Activated T-cell treated with anti-CD3 and anti-CD28 coated beads, Interleukin-2, amount 50 U/mL, for 48 hours (primary cell): ENCODE measurements around the gene DNAJC24.

Source experiments
- DNase-seq, 2 experiments: peaks; one replicate each; pipeline ENCODE4 v3.0.0-alpha.2; 2020

DNAJC24 gene

DNA sequence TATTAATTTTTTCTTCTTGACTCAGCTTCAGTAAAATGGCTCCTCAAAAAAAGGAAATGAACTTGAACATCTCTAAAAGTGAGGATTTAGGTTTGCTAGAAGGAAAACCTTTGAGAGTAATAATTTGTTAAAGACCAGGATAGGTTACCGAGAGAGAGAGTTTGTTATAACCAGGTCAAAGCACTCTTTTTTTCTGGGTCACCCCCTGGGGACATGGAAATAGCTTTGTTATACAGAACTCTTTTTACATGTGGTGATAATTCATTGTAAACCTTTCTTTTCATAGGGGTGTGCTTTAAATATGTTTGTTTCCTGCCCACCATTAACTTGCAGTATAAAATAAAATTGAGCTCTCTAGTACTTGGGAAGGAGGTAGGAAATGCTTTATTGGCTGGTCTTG lies 47.7 kb downstream of the DNAJC24 start:
- no peak for DNase-seq

GRCh38 chr11:31417816-31418215 lies 48.2 kb downstream of the DNAJC24 start:
- no peak for DNase-seq

DNA sequence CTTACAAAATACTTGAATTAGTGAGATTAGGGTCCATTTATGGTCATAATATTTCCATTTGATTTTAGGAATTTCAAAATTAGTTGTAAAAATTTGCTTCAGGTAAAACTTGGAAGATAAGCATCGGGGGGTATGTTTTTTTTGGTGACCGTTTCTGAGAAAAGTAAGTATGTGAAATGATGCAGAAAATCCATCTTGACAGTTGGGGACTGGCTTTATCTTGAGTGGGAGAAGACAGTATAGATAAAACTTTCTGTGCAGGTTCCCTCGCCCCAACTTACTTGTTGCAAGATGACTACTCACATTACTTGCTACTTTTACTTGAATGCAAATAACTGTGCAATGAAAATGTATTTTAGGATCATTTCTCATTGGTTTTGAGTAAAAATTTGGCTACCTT lies 49.5 kb downstream of the DNAJC24 start:
- DNase-seq, result no peak

- no peak for DNase-seq
Observed at GRCh38 chr11:31419669-31420068, 50.0 kb downstream of the DNAJC24 start.

GRCh38 chr11:31421820-31422219 lies 52.2 kb downstream of the DNAJC24 start:
- no peak for DNase-seq

- no peak for DNase-seq
Observed at GRCh38 chr11:31422703-31423102, 53.0 kb downstream of the DNAJC24 start.

DNA sequence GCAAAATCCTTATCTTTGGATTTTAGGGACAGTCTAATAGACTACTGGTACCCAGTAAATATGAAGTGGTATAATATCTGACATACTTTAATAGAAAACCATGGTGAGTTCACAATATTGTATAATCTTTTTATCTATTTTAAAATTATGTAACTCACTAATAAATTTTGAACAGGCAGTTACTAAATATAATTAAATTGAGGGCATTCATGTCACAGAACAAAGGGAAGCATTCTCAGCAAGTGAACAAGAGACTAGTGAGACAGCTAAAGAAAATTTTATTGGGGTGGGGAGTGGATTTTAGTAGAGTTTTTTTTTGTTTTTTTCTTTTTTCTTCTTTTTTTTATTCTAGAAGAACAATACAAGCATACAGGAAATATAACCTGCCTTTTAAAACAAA lies 55.0 kb downstream of the DNAJC24 start:
- no peak for DNase-seq

- DNase-seq, result no peak
Observed at GRCh38 chr11:31433851-31434250, 64.2 kb downstream of the DNAJC24 start.

GRCh38 chr11:31437742-31438435 lies 68.2 kb downstream of the DNAJC24 start:
- no peak for DNase-seq

DNA sequence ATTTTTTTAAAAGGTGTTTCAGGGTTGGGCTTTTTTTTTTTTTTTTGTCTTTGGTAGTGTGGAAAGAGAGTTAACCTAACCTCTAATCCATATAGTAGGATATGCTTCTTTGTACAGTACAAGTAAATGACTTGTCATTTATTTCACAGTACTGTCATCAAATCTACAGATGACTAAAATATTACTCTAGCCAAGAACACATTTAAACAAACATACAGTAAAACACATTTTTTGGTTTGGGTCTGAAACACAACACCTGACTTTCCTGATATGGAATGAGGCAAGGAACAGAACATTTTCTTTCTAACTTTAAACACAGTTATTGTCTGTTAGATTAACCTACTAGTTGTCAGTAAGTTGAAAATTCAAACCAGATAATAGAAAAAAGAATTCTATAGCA lies 71.6 kb downstream of the DNAJC24 start:
- DNase-seq, result no peak

GRCh38 chr11:31442086-31442485 lies 72.4 kb downstream of the DNAJC24 start:
- DNase-seq, result no peak

DNA sequence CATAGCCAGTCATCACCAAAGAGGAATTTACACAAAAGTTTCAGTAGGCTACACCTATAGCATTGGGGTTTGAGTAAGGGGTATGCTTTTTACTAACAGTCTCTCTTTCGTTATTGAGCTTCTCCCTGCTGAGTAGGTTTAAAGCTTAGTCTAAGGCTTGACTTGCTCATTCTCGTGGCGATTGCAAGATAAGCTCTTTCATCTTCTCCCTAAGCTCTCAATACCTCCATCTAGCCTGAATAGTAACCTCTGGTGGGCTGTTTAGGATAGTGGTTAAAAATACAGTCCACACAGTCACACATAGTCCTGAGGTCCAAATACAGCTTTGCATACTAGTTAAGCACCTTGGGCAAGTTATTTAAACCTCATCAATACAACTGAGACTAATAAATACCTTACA lies 74.1 kb downstream of the DNAJC24 start:
- no peak for DNase-seq

DNA sequence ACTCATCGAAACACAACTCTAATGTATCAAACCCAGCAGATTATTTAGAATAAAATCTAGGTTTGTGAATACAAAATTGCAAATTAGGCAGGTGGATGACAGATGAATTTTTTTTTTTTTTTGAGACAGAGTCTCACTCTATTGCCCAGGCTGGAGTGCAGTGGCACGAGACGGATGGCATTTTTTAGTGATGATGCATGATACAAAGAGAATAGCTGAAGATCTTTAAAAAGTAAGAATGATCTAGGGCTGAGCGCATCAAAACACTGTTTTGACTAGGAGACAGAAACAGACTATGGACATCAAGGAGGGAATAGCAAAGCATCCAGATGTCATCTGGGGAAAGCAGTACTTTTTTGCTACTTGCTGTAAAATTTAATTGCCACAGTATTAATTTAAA lies 76.0 kb downstream of the DNAJC24 start:
- DNase-seq, result no peak

DNA sequence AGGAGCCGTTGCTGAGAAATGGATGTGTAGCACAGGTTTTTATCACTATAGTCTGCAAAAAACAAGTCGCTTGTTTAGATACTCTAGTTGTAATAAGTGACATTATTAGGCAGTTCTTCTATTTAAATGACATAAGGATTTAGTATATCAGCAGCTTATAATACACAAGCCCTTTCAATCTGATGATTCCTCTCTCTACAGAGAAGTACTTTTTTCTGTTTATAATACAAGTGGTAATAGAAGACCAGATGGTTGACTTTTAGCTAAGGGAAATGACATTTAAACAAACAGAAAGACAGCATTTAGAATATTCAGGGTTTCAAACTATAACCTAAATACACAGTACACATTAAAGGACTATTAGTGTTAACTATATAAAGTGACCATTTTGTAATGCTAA lies 79.4 kb downstream of the DNAJC24 start:
- no peak for DNase-seq

GRCh38 chr11:31450841-31451240 lies 81.2 kb downstream of the DNAJC24 start:
- DNase-seq, result no peak

- no peak for DNase-seq
Observed at GRCh38 chr11:31455177-31455576, 85.5 kb downstream of the DNAJC24 start.

DNA sequence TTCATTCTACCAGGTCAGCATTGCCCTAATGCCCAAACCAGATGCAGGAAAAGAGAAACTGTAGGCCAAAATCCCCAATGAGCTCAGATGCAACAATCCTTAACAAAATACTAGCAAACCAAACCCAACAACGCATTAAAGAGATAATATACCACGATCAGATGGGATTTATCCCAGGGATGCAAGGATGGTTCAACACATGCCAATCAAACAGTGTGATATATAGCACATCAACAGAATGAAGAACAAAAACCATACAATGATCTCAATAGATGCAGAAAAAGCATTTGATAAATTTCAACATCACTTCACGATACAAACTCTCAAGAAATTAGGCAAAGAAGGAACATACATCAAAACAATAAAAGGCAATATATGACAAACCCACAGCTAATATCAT lies 94.8 kb downstream of the DNAJC24 start:
- no peak for DNase-seq

- DNase-seq, result no peak
Observed at GRCh38 chr11:31474083-31474482, 104.4 kb downstream of the DNAJC24 start.

DNA sequence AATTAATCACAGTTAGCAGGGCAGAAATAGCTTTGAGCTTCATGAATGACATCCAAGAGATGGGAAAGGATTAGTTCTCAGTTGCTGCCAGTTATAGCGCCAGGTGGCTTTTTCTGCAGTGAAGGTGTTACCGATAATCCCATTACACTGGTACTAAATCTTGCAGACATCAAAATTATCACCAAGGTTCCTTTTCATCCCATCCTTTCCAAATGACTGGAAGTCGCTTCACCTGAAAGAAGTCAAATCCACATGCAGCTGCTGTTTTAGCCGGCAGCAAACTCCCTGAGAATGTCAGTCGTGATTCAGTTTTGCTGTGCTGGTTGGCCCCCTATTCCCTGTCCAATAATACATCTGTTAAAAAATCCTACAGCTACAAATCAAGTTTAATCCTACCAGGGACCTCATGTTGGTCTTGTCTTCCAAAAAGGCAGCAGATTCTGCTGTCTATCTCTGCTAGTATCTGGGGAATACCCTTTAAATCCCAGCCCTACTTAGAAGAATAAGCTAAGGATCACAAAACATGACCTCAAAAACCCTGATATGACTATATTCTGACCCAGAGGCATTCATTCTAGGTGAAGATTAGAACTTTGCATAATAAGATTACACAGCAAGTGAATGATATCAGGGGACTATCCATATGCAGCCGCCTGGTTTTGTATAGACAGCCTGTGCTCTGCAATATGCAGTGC lies 108.0 kb downstream of the DNAJC24 start:
- no peak for DNase-seq

DNA sequence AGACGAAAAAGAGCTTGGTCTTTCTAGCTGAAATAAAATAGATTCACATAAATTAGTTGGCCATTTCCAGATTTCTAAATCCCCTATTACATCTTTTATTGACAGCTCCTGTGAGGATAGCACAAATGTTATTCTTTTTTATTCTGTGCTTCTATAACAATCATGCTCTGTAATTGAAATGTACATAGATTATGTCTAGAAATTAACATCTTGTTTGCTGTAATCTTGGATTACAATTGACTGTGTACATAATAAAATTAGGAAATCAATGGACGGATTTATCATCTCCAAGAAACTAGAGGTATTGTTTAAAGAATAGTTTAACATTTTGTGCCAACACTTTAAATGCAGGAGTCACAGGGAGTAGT lies 108.5 kb downstream of the DNAJC24 start:
- no peak for DNase-seq

DNA sequence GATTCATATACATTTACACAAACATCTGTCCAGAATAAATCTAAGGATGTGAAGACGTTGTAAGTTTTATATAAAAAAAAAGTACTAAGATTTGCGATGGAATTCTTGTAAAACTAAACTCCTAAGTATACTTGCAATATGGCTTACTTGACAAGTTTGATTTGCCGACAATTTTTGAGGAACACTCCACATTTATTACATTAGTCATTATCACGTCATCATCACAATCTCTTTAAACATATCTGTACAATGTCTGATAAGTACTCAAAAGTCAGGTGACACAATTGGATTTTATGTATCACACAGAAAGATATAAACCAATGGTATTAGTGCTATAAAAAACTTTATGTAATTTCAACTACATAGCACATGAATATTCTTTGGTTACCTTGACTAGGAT lies 109.4 kb downstream of the DNAJC24 start:
- no peak for DNase-seq

DNA sequence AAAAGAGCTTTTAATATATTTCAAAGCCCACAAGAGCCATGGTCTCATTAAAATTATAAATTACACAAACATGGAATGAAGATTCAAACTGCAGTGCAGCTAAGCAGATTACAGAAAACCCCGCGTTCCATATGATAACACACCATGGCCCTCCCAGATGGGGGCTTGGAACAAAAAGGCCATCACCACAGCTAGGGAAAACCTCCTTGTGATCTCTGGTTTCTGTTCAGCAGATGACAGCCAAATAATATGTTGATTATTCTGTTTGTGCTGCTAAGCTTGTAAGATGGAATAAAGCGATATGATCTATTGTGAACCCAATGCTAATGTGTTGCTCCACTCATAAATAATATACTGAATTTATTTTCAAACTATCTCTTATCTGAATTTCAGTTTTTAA lies 111.3 kb downstream of the DNAJC24 start:
- no peak for DNase-seq
